Measurements from ENCODE around the gene IL3. TPM values are rescaled to one million over a fixed set of nuclear protein-coding genes. Genes with fewer than 3 reads are reported as not detected.

The IL3 gene
- total RNA-seq, 2 donors from 2014 or later, result 6.2 to 8.9 TPM

GRCh38 chr5:132065951-132066701, 5.7 kb downstream of the IL3 start:
- DNase-seq, result no peak
- no peaks in the 10 kb centered on the region for H3K36me3 Mint-ChIP-seq (ENCODE audit: insufficient read depth in 2 of 2)
- no peak for ATAC-seq (replicated peaks in 1 of 2)
- H3K4me3 Mint-ChIP-seq, result no peak overlapping the region
- H3K27ac Mint-ChIP-seq, result no peak overlapping the region
- peaks cover 54% of the 10 kb centered on the region for H3K4me1 Mint-ChIP-seq (ENCODE audit: low read depth)
- no peaks in the 10 kb centered on the region for H3K9me3 Mint-ChIP-seq
- H3K27me3 Mint-ChIP-seq (ENCODE audit: low read depth), result no peaks in the 10 kb centered on the region

- Mint-ChIP-seq H3K27me3 (ENCODE audit: low read depth) (no peaks in the 10 kb centered on the region), H3K4me3 (no peak overlapping the region), H3K4me1 (ENCODE audit: low read depth) (peaks cover 61% of the 10 kb centered on the region), H3K9me3 (no peaks in the 10 kb centered on the region), H3K27ac (no peak overlapping the region), H3K36me3 (ENCODE audit: insufficient read depth in 2 of 2) (no peaks in the 10 kb centered on the region)
- ATAC-seq (replicated peaks in 1 of 2) (no peak), DNase-seq (no peak)
These were observed 6.4 kb downstream of the IL3 start for GRCh38 chr5:132066871-132067270.

GRCh38 chr5:132067451-132067850, 7.0 kb downstream of the IL3 start:
- no peak for ATAC-seq (replicated peaks in 1 of 2)
- H3K4me3 Mint-ChIP-seq, result no peak overlapping the region
- no peak overlapping the region for H3K27ac Mint-ChIP-seq
- no peaks in the 10 kb centered on the region for H3K27me3 Mint-ChIP-seq (ENCODE audit: low read depth)
- peaks cover 66% of the 10 kb centered on the region for H3K4me1 Mint-ChIP-seq (ENCODE audit: low read depth)
- DNase-seq, result no peak
- no peaks in the 10 kb centered on the region for H3K36me3 Mint-ChIP-seq (ENCODE audit: insufficient read depth in 2 of 2)
- H3K9me3 Mint-ChIP-seq, result no peaks in the 10 kb centered on the region

GRCh38 chr5:132067941-132068808, 7.7 kb downstream of the IL3 start:
- no peaks in the 10 kb centered on the region for H3K9me3 Mint-ChIP-seq
- H3K27ac Mint-ChIP-seq, result no peak overlapping the region
- H3K4me1 Mint-ChIP-seq (ENCODE audit: low read depth), result peaks cover 71% of the 10 kb centered on the region
- DNase-seq (no peak), ATAC-seq (replicated peaks in 1 of 2) (no peak)
- no peak overlapping the region for H3K4me3 Mint-ChIP-seq
- no peaks in the 10 kb centered on the region for H3K36me3 Mint-ChIP-seq (ENCODE audit: insufficient read depth in 2 of 2)
- H3K27me3 Mint-ChIP-seq (ENCODE audit: low read depth), result no peaks in the 10 kb centered on the region

GRCh38 chr5:132069561-132069960, 9.1 kb downstream of the IL3 start:
- H3K27ac Mint-ChIP-seq, result no peak overlapping the region
- no peaks in the 10 kb centered on the region for H3K9me3 Mint-ChIP-seq
- no peak overlapping the region for H3K4me3 Mint-ChIP-seq
- ATAC-seq (replicated peaks in 1 of 2) (no peak), DNase-seq (no peak)
- no peaks in the 10 kb centered on the region for H3K27me3 Mint-ChIP-seq (ENCODE audit: low read depth)
- peaks cover 71% of the 10 kb centered on the region for H3K4me1 Mint-ChIP-seq (ENCODE audit: low read depth)
- no peaks in the 10 kb centered on the region for H3K36me3 Mint-ChIP-seq (ENCODE audit: insufficient read depth in 2 of 2)

- Mint-ChIP-seq H3K4me1 (ENCODE audit: low read depth) (peaks cover 71% of the 10 kb centered on the region), H3K27ac (no peak overlapping the region), H3K36me3 (ENCODE audit: insufficient read depth in 2 of 2) (no peaks in the 10 kb centered on the region), H3K9me3 (no peaks in the 10 kb centered on the region), H3K27me3 (ENCODE audit: low read depth) (no peaks in the 10 kb centered on the region), H3K4me3 (no peak overlapping the region)
- no peak for DNase-seq
- no peak for ATAC-seq (replicated peaks in 1 of 2)
These were observed 9.5 kb downstream of the IL3 start for GRCh38 chr5:132069994-132070393.

GRCh38 chr5:132070460-132071337, 10.2 kb downstream of the IL3 start:
- Mint-ChIP-seq H3K9me3 (no peaks in the 10 kb centered on the region), H3K27ac (no peak overlapping the region), H3K36me3 (ENCODE audit: insufficient read depth in 2 of 2) (no peaks in the 10 kb centered on the region), H3K27me3 (ENCODE audit: low read depth) (no peaks in the 10 kb centered on the region), H3K4me3 (peak overlapping the region; percentile 0 to 39), H3K4me1 (ENCODE audit: low read depth) (peaks cover 71% of the 10 kb centered on the region)
- ATAC-seq (replicated peaks in 1 of 2) (peak; percentile 73 to 75), DNase-seq (peak; percentile 56 to 68)

GRCh38 chr5:132071338-132071707, 10.9 kb downstream of the IL3 start:
- Mint-ChIP-seq H3K36me3 (ENCODE audit: insufficient read depth in 2 of 2) (no peaks in the 10 kb centered on the region), H3K4me1 (ENCODE audit: low read depth) (peaks cover 71% of the 10 kb centered on the region), H3K27ac (peak overlapping the region; percentile 33), H3K27me3 (ENCODE audit: low read depth) (no peaks in the 10 kb centered on the region), H3K4me3 (peak overlapping the region; percentile 0 to 50), H3K9me3 (no peaks in the 10 kb centered on the region)
- no peak for DNase-seq
- ATAC-seq (replicated peaks in 1 of 2), result no peak

GRCh38 chr5:132072070-132072469, 11.6 kb downstream of the IL3 start:
- no peaks in the 10 kb centered on the region for H3K36me3 Mint-ChIP-seq (ENCODE audit: insufficient read depth in 2 of 2)
- no peak overlapping the region for H3K27ac Mint-ChIP-seq

GRCh38 chr5:132072528-132072927, 12.1 kb downstream of the IL3 start:
- Mint-ChIP-seq H3K36me3 (ENCODE audit: insufficient read depth in 2 of 2) (no peaks in the 10 kb centered on the region), H3K9me3 (no peaks in the 10 kb centered on the region), H3K27ac (no peak overlapping the region), H3K27me3 (ENCODE audit: low read depth) (no peaks in the 10 kb centered on the region), H3K4me1 (ENCODE audit: low read depth) (peaks cover 76% of the 10 kb centered on the region), H3K4me3 (no peak overlapping the region)
- DNase-seq (no peak), ATAC-seq (replicated peaks in 1 of 2) (no peak)

More at GRCh38 chr5:132072070-132072469, 11.6 kb downstream of the IL3 start:
- H3K27me3 Mint-ChIP-seq (ENCODE audit: low read depth), result no peaks in the 10 kb centered on the region
- H3K4me3 Mint-ChIP-seq, result no peak overlapping the region
- H3K9me3 Mint-ChIP-seq, result no peaks in the 10 kb centered on the region
- no peak for ATAC-seq (replicated peaks in 1 of 2)
- peaks cover 73% of the 10 kb centered on the region for H3K4me1 Mint-ChIP-seq (ENCODE audit: low read depth)
- DNase-seq, result no peak

GRCh38 chr5:132073231-132074013, 13.0 kb downstream of the IL3 start, which contains the start of gene CSF2:
Gene CSF2 (plus strand): TSS chr5:132073789. CDS start chr5:132073824, 35 bp downstream.
- Mint-ChIP-seq H3K4me3 (peak within 1 kb of the TSS; percentile 71 to 75), H3K4me1 (ENCODE audit: low read depth) (peaks cover 85% of the 10 kb centered on the region), H3K27me3 (ENCODE audit: low read depth) (no peaks in the 10 kb centered on the region), H3K9me3 (no peaks in the 10 kb centered on the region), H3K27ac (no peak within 1 kb of the TSS), H3K36me3 (ENCODE audit: insufficient read depth in 2 of 2) (no peaks in the 10 kb centered on the region)
- ATAC-seq (replicated peaks in 1 of 2), result peak in 1 of 2 donors; percentile 24
- no peak for DNase-seq

GRCh38 chr5:132074091-132074771, 13.8 kb downstream of the IL3 start:
- Mint-ChIP-seq H3K9me3 (no peaks in the 10 kb centered on the region), H3K27me3 (ENCODE audit: low read depth) (no peaks in the 10 kb centered on the region), H3K4me1 (ENCODE audit: low read depth) (peaks cover 93% of the 10 kb centered on the region), H3K4me3 (peak overlapping the region; percentile 71 to 75), H3K36me3 (ENCODE audit: insufficient read depth in 2 of 2) (no peaks in the 10 kb centered on the region), H3K27ac (no peak overlapping the region)
- ATAC-seq (replicated peaks in 1 of 2) (no peak), DNase-seq (no peak)

Data from activated T-cell treated with anti-CD3 and anti-CD28 coated beads, Interleukin-2, amount 50 U/mL, for 72 hours (primary cell).